ENCODE results near the gene TIMP1.

- TF ChIP-seq EZH2 (IDR thresholded peaks at IDR 0.05; ENCODE audit: borderline replicate concordance, control insufficient read depth, low read depth, low read length) (no peak), SIN3A (IDR thresholded peaks at IDR 0.05; ENCODE audit: low read depth, low read length) (no peak), EED (IDR thresholded peaks at IDR 0.05; ENCODE audit: low read depth) (no peak), POLR2AphosphoS5 (IDR thresholded peaks at IDR 0.05; ENCODE audit: low read length) (no peak), YBX1 (IDR thresholded peaks at IDR 0.05) (no peak)
- TF ChIP-seq, protein P1, sequence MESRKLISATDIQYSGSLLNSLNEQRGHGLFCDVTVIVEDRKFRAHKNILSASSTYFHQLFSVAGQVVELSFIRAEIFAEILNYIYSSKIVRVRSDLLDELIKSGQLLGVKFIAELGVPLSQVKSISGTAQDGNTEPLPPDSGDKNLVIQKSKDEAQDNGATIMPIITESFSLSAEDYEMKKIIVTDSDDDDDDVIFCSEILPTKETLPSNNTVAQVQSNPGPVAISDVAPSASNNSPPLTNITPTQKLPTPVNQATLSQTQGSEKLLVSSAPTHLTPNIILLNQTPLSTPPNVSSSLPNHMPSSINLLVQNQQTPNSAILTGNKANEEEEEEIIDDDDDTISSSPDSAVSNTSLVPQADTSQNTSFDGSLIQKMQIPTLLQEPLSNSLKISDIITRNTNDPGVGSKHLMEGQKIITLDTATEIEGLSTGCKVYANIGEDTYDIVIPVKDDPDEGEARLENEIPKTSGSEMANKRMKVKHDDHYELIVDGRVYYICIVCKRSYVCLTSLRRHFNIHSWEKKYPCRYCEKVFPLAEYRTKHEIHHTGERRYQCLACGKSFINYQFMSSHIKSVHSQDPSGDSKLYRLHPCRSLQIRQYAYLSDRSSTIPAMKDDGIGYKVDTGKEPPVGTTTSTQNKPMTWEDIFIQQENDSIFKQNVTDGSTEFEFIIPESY (IDR thresholded peaks at IDR 0.05): no peak
Measured at GRCh38 chrX:47558436-47558835, 23.8 kb upstream of the TIMP1 start.

Measured in GM12878 (cell line).